ENCODE data around the gene BDH1. TPM values are rescaled to one million over a fixed set of nuclear protein-coding genes. Genes with fewer than 3 reads are reported as not detected.
"Not testable (repeated sequence)": the region's sequence is repeated elsewhere in the genome, so short reads cannot be mapped to it uniquely, and the experiment has no call there.

BDH1 gene
- total RNA-seq, 1 donor from 2014 or later: 32.2 TPM

DNA sequence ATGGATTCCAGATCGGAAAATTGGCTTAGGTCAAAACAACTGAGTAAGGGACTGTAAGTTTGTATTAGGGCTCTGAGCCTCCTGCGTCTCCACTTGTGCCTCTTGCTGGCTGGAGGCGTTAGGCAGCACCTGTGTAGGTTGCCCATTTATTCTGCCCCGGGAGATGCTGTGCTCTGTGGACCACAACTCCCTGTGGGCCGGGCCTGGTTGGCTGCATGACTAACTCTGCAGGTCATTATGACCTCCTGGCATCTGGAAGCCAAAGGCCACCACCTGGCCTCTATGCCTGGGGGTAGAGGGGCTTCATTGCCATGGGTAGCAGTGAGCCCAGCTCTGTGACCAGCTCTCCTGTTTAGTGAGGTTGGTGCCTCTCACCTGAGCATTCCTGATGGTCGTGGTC is 36.0 kb upstream of the BDH1 start:
- TF ChIP-seq, protein P1, sequence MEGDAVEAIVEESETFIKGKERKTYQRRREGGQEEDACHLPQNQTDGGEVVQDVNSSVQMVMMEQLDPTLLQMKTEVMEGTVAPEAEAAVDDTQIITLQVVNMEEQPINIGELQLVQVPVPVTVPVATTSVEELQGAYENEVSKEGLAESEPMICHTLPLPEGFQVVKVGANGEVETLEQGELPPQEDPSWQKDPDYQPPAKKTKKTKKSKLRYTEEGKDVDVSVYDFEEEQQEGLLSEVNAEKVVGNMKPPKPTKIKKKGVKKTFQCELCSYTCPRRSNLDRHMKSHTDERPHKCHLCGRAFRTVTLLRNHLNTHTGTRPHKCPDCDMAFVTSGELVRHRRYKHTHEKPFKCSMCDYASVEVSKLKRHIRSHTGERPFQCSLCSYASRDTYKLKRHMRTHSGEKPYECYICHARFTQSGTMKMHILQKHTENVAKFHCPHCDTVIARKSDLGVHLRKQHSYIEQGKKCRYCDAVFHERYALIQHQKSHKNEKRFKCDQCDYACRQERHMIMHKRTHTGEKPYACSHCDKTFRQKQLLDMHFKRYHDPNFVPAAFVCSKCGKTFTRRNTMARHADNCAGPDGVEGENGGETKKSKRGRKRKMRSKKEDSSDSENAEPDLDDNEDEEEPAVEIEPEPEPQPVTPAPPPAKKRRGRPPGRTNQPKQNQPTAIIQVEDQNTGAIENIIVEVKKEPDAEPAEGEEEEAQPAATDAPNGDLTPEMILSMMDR (conservative IDR thresholded peaks at IDR 0.05): no peak
- Mint-ChIP-seq H3K4me1 (no peaks in the 10 kb centered on the region), H3K27ac (ENCODE audit: unreplicated experiment) (no peak overlapping the region)

GRCh38 chr3:197590313-197590962 is 34.7 kb upstream of the BDH1 start:
- no peak overlapping the region for H3K4me3 Mint-ChIP-seq
- TF ChIP-seq, protein P1 (conservative IDR thresholded peaks at IDR 0.05): no peak
- H3K27me3 Mint-ChIP-seq (ENCODE audit: low read depth): no peaks in the 10 kb centered on the region
- H3K4me1 Mint-ChIP-seq: no peaks in the 10 kb centered on the region
- H3K36me3 Mint-ChIP-seq (ENCODE audit: low read depth): no peaks in the 10 kb centered on the region
- no peak for DNase-seq (ENCODE audit: low read depth, low spot score)
- no peaks in the 10 kb centered on the region for H3K9me3 Mint-ChIP-seq
- H3K27ac Mint-ChIP-seq (ENCODE audit: unreplicated experiment): no peak overlapping the region

More for the DNA sequence above, 36.0 kb upstream of the BDH1 start:
- no peak for DNase-seq (ENCODE audit: low read depth, low spot score)
- H3K4me3 Mint-ChIP-seq: no peak overlapping the region
- no peaks in the 10 kb centered on the region for H3K36me3 Mint-ChIP-seq (ENCODE audit: low read depth)
- H3K27me3 Mint-ChIP-seq (ENCODE audit: low read depth): no peaks in the 10 kb centered on the region
- H3K9me3 Mint-ChIP-seq: no peaks in the 10 kb centered on the region

GRCh38 chr3:197589545-197589944 is 33.8 kb upstream of the BDH1 start:
- TF ChIP-seq, protein P1 (conservative IDR thresholded peaks at IDR 0.05): no peak
- no peaks in the 10 kb centered on the region for H3K27me3 Mint-ChIP-seq (ENCODE audit: low read depth)
- H3K36me3 Mint-ChIP-seq (ENCODE audit: low read depth): no peaks in the 10 kb centered on the region
- H3K9me3 Mint-ChIP-seq: no peaks in the 10 kb centered on the region
- no peaks in the 10 kb centered on the region for H3K4me1 Mint-ChIP-seq
- no peak overlapping the region for H3K4me3 Mint-ChIP-seq
- no peak for DNase-seq (ENCODE audit: low read depth, low spot score)
- no peak overlapping the region for H3K27ac Mint-ChIP-seq (ENCODE audit: unreplicated experiment)

GRCh38 chr3:197586768-197587167 is 31.0 kb upstream of the BDH1 start:
- H3K27me3 Mint-ChIP-seq (ENCODE audit: low read depth); H3K4me1 Mint-ChIP-seq; DNase-seq (ENCODE audit: low read depth, low spot score); H3K36me3 Mint-ChIP-seq (ENCODE audit: low read depth); H3K9me3 Mint-ChIP-seq; H3K4me3 Mint-ChIP-seq; H3K27ac Mint-ChIP-seq (ENCODE audit: unreplicated experiment): not testable (repeated sequence)

DNA sequence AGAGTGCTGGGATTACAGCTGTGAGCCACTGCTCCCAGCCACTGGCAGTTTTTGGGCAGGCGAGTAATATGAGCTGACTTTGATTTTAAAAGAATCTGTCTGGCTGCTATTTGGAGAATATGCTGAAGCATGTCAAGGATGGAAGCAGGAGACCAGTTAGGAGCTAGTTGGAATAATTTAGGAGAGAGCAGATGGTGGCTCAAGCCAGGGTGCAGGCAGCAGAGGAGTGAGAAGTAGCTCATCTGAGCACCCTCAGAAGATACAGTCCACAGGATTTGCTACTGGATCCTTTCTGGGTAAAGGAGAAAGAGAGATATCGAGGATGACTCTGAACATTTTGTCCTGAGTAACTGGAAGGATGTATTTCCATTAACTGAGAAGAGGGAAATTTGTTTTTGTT is 30.4 kb upstream of the BDH1 start:
- TF ChIP-seq, protein P1 (conservative IDR thresholded peaks at IDR 0.05): no peak
- no peak overlapping the region for H3K27ac Mint-ChIP-seq (ENCODE audit: unreplicated experiment)
- DNase-seq (ENCODE audit: low read depth, low spot score): no peak
- no peaks in the 10 kb centered on the region for H3K36me3 Mint-ChIP-seq (ENCODE audit: low read depth)
- no peaks in the 10 kb centered on the region for H3K4me1 Mint-ChIP-seq
- no peaks in the 10 kb centered on the region for H3K27me3 Mint-ChIP-seq (ENCODE audit: low read depth)
- H3K4me3 Mint-ChIP-seq: no peak overlapping the region
- H3K9me3 Mint-ChIP-seq: no peaks in the 10 kb centered on the region

- no peak for DNase-seq (ENCODE audit: low read depth, low spot score)
- Mint-ChIP-seq H3K27ac (ENCODE audit: unreplicated experiment) (no peak overlapping the region), H3K4me3 (no peak overlapping the region), H3K9me3 (peaks cover 5% of the 10 kb centered on the region), H3K27me3 (ENCODE audit: low read depth) (no peaks in the 10 kb centered on the region), H3K4me1 (no peaks in the 10 kb centered on the region), H3K36me3 (ENCODE audit: low read depth) (peaks cover 4% of the 10 kb centered on the region)
- TF ChIP-seq, protein P1 (conservative IDR thresholded peaks at IDR 0.05): no peak
These were observed 29.0 kb upstream of the BDH1 start for GRCh38 chr3:197584733-197585132.

All from neural crest cell (in vitro differentiated cells).